GM12873 (cell line): ENCODE data around the gene PBRM1.

Experiments
- CTCF ChIP-seq: IDR thresholded peaks from 2 replicates; pipeline ENCODE4 v1.5.1; 2012; ENCODE audit warnings: low read depth, mild to moderate bottlenecking, moderate library complexity, low read length, control low read depth; ENCODE audit not compliant: insufficient read depth; ENCODE audit errors: missing control alignments

PBRM1 gene

DNA sequence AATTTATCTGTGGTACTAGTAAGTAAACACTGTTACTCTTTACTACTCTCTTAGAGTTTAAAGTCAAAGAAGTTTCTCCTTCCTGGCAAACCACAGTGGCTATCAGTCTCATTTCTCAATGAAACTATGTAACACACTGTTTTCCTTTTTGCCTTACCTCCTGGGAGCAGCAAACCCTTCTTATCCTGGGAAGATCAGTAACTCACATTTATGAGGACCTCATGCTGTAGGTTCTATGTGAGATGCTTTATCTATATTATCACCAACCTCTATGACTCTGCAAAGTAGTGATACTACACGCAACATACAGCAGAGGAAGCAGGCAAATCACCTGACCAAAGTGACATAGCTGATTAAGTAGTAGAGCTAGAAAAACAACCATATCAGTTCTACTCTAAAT, 35.3 kb downstream of the PBRM1 start:
- no peak for TF ChIP-seq CTCF

GRCh38 chr3:52649461-52650210, 36.1 kb downstream of the PBRM1 start:
- TF ChIP-seq CTCF, result no peak

DNA sequence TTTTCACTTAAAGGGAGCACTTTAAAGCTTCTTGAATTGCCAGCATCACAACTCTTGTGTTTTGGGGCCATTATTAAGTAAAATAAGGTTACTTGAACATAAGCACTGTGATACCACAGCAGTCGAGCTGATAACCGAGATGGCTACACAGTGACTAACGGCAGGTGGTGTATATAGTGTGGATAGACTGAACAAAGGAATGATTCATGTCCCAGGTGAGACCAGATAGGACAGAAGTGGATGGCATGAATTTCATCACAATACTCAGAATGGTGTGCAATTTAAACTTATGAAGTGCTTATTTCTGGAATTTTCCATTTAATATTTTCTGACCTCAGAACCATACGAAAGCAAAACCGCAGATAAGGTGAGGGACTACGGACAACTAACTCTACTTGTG, 40.2 kb downstream of the PBRM1 start:
- no peak for TF ChIP-seq CTCF

GRCh38 chr3:52636673-52637072, 49.0 kb downstream of the PBRM1 start:
- TF ChIP-seq CTCF, result no peak

DNA sequence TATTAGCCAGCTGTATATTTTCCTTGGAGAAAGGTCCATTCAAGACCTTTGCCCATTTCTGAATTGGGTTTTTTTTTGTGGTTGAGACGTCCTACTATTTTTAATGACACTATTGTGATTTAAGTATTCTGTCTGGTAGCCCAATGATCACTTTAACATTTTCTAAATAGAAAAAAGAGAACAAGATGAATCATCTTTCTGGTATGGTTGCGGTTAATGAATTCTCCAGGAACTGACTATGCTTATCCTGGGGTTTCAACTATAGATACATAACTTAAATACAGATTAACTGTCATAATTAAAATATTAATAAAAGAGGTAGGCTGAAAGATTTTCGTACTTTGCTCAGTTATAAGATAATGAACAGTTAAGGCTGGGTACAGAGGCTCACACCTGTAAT, 51.9 kb downstream of the PBRM1 start:
- TF ChIP-seq CTCF, result no peak

DNA sequence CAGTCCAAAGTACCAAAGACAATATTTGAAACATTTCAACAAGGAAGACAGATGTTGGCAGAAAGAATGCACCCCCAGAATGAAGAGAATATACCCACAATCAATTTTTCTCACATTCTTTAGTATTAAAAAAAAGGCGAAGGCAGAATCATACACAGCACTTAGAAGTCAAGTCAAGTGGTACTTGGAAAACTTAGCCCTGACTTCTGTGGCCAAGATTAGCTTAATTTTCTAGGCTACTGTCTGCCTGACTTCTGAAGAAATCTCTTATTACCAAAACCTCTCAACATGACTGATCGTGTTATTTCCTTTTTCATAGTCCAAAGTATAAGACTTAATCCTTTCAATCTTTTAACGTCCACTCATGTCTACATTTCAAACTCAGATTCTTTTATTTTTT, 60.7 kb downstream of the PBRM1 start:
- no peak for TF ChIP-seq CTCF

DNA sequence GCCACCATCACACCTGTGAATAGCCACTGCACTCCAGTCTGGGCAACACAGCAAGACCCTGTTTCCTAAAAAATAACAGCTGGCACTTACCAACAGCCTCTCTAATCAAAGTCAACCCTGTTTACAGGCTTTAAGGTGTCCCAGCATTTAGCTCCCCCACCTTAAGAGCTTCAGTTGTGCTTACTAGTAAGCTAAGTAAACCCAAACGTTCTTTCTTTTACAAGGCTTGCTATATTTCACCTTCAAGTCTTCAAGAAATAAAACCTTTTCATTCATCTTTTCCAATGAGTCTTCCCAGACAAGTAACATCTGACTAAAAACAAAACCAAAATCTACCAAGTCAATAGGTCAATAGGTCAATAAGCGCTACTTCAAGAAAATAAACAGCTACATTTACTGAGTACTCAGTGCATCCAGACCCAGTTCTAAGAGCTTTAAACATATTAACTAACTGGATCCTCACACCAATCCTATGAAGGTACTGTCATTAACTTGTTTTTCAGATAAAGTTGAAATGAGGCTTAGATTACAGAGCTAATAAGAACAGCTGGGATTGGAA, 62.4 kb downstream of the PBRM1 start:
- no peak for TF ChIP-seq CTCF
